T-cell (primary cell): ENCODE measurements around the gene KAT14. TPM values are rescaled to one million over a fixed set of nuclear protein-coding genes. Genes with fewer than 3 reads are reported as not detected.
A peak's percentile ranks its signal among the peaks of the same experiment; 100 is the strongest.
"Not testable (repeated sequence)": the region's sequence is repeated elsewhere in the genome, so short reads cannot be mapped to it uniquely, and the experiment has no call there.

Experiments
- ATAC-seq, 4 experiments: fragments of 200-7000 bp in 3 of 4; fragments of 150-1000 bp in 1 of 4; cut with Tn5 transposase; replicated peaks in 1 of 4; 1 replicate in 3 of 4; 2 replicates in 1 of 4; pipeline ENCODE4 v1.10.0; 2021; ENCODE audit warnings: moderate library complexity in 3 of 4, mild to moderate bottlenecking in 2 of 4, moderate number of reproducible peaks in 1 of 4
- CTCF ChIA-PET, 2 donors: fragments of 300-600 bp; sonication (Branson Sonifier 250); formaldehyde crosslinking; loops; one replicate each; lab custom pipeline; 2022; ENCODE audit warnings: antibody characterized with exemption in 2 of 2; lab: Charles Lee
- POLR2A ChIA-PET, 2 donors: fragments of 300-600 bp; sonication (Branson Sonifier 250); formaldehyde crosslinking; loops; one replicate each; lab custom pipeline; 2022; ENCODE audit warnings: antibody characterized with exemption in 2 of 2; lab: Charles Lee
- DNase-seq, 35 experiments: peaks; one replicate each; pipeline versions ENCODE4 v3.0.0 to v3.0.0-alpha.2; 2013 to 2023
- H3K27ac ChIP-seq: one replicate; pipeline ENCODE4 v1.5.1; 2013; ENCODE audit warnings: low read length
- H3K27me3 ChIP-seq, 2 experiments: replicated peaks in 1 of 2; 1 replicate in 1 of 2; 2 replicates in 1 of 2; pipeline versions ENCODE4 v1.6.1 to v1.7.0; 2013; ENCODE audit warnings: low read length in 1 of 2, mixed read lengths in 1 of 2; ENCODE audit not compliant: control insufficient read depth in 2 of 2, insufficient read depth in 2 of 2; ENCODE audit errors: extremely low read depth in 1 of 2
- H3K36me3 ChIP-seq, 2 donors: 1 replicate in 1 of 2; 2 replicates in 1 of 2; pipeline versions ENCODE4 v1.6.1 to v1.7.0; 2013; ENCODE audit warnings: low read length in 1 of 2; ENCODE audit not compliant: control insufficient read depth in 2 of 2, insufficient read depth in 1 of 2; ENCODE audit errors: extremely low read depth in 1 of 2
- H3K4me1 ChIP-seq, 2 experiments: 1 replicate in 1 of 2; 2 replicates in 1 of 2; pipeline versions ENCODE4 v1.6.1 to v1.7.0; 2013; ENCODE audit warnings: low read length in 2 of 2, mixed read lengths in 1 of 2; ENCODE audit not compliant: insufficient read depth in 2 of 2, control insufficient read depth in 1 of 2; ENCODE audit errors: extremely low read depth in 1 of 2
- H3K4me3 ChIP-seq, 2 donors: 1 replicate in 1 of 2; 2 replicates in 1 of 2; pipeline versions ENCODE4 v1.5.1 to v1.7.0; 2013; ENCODE audit warnings: mild to moderate bottlenecking in 2 of 2, low read length in 1 of 2, moderate library complexity in 1 of 2; ENCODE audit not compliant: control insufficient read depth in 1 of 2; ENCODE audit errors: extremely low read depth in 1 of 2
- H3K9me3 ChIP-seq: 2 replicates; pipeline ENCODE4 v1.7.0; 2013
- H3K27ac Mint-ChIP-seq, 2 donors: one replicate each; pipeline ENCODE4 v1.8.0; 2020 to 2021; ENCODE audit warnings: mild to moderate bottlenecking in 2 of 2, mixed read lengths in 2 of 2
- H3K27me3 Mint-ChIP-seq, 2 donors: one replicate each; pipeline ENCODE4 v1.8.0; 2021 to 2022; ENCODE audit warnings: mixed read lengths in 2 of 2
- H3K36me3 Mint-ChIP-seq: one replicate; pipeline ENCODE4 v1.8.0; 2021; ENCODE audit warnings: mixed read lengths
- H3K4me1 Mint-ChIP-seq, 3 donors: one replicate each; pipeline ENCODE4 v1.8.0; 2020 to 2022; ENCODE audit warnings: mixed read lengths in 3 of 3, mild to moderate bottlenecking in 1 of 3
- H3K4me3 Mint-ChIP-seq, 3 donors: one replicate each; pipeline ENCODE4 v1.8.0; 2020 to 2022; ENCODE audit warnings: mild to moderate bottlenecking in 3 of 3, mixed read lengths in 3 of 3, moderate library complexity in 3 of 3
- H3K9me3 Mint-ChIP-seq, 3 donors: one replicate each; pipeline ENCODE4 v1.8.0; 2020 to 2022; ENCODE audit warnings: mixed read lengths in 3 of 3
- WGBS: methylation state at CpG from one replicate; pipeline ENCODE4 v1.1.5; 2013; ENCODE audit warnings: missing lambda C conversion rate; ENCODE audit not compliant: insufficient coverage; 5-methylcytosine and 5-hydroxymethylcytosine counted together
- total RNA-seq, 35 experiments: library from RNA in 6 of 35; stranded (reverse) in 6 of 35; fragments of 120-200 nt in 1 of 35; gene quantifications; one replicate each; pipeline versions ENCODE4 v1.2.1 to v1.2.4 and lab custom pipeline; 2013 to 2026

Gene KAT14, protein sequence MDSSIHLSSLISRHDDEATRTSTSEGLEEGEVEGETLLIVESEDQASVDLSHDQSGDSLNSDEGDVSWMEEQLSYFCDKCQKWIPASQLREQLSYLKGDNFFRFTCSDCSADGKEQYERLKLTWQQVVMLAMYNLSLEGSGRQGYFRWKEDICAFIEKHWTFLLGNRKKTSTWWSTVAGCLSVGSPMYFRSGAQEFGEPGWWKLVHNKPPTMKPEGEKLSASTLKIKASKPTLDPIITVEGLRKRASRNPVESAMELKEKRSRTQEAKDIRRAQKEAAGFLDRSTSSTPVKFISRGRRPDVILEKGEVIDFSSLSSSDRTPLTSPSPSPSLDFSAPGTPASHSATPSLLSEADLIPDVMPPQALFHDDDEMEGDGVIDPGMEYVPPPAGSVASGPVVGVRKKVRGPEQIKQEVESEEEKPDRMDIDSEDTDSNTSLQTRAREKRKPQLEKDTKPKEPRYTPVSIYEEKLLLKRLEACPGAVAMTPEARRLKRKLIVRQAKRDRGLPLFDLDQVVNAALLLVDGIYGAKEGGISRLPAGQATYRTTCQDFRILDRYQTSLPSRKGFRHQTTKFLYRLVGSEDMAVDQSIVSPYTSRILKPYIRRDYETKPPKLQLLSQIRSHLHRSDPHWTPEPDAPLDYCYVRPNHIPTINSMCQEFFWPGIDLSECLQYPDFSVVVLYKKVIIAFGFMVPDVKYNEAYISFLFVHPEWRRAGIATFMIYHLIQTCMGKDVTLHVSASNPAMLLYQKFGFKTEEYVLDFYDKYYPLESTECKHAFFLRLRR
- total RNA-seq (10 to 100 TPM; 11.3 to 22.2 (median 20.5) TPM), total RNA-seq (lab: John Stamatoyannopoulos, UW) (8.8 to 43.5 (median 21.9) reads per million in 29 experiments)
- total RNA-seq (2013) = 16.8 TPM

DNA sequence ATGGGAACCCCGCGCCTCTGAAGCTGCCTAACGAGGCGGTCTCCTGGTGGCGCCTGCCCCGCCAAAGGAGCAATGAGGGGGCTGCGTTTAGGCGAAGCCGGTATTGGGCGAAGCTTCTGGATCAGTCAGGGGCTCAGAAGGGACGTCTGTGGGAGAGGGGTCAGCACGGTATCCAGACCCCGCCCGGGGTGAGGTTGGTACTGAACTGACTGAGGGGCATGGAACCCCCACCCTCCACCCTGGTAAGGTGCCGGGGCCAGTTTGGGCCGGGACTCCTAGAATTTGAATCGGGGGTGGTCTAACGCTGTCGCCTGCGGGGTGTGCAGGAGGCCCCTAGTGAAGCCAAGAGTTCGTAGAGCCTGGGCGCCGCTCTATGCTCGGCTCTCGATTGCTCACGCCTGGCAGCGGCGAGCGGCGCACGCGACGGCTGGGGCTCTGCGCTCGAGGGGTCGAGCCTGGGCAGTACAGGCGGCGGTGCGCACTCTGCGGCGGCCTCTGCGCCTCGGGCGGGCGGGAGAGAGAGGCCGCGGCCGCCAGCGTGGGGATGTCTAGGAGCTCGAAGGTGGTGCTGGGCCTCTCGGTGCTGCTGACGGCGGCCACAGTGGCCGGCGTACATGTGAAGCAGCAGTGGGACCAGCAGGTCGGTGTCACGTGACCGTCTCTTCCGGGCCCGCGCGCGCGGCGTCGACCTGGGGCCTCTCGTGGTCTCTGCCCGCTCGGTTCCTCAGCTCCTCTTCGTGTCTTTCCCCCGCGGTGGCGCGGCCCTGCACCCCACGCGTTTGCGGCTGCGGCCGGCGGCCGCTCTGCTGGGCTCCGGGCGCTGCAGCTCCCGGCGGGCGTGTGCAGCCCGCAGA lies at the start of gene KAT14, which contains the start of gene PET117:
Gene KAT14 (plus strand): TSS at position 452 of the 854 bp plus-strand sequence. CDS start 4,798 bp downstream, outside the sequence.
Gene PET117 (plus strand): TSS at position 452 of the 854 bp plus-strand sequence. CDS start 93 bp downstream, at position 545.
- Histone ChIP-seq H3K27ac (peak within 1 kb of the TSS; percentile 74), H3K4me3 (peak within 1 kb of the TSS; percentile 82 to 94), H3K9me3 (no peaks in the 10 kb centered on the region), H3K4me1 (peaks cover 14 to 31% of the 10 kb centered on the region in 2 experiments), H3K36me3 (peaks cover 0 to 7% of the 10 kb centered on the region in 2 donors), H3K27me3 (no peaks in the 10 kb centered on the region)
- ChIA-PET POLR2A (interaction anchor here in 1 of 2 donors (0.5 to 1.1 kb wide), 2 partner anchors 43 to 370 kb away, joined by 3 to 6 read pairs; partner anchors contain the start of gene SEC23B), CTCF (interaction anchor here (0.6 to 1.5 kb wide), 3 partner anchors 150 to 455 kb away, joined by 3 to 10 read pairs (median 9); partner anchors contain the start of genes RRBP1 (in 1 of the 2) and ZNF133 (in 1 of the 2))
- H3K27me3 Mint-ChIP-seq = no peaks in the 10 kb centered on the region
- peaks cover 7% of the 10 kb centered on the region for H3K36me3 Mint-ChIP-seq
- DNase-seq = peak; percentile 78 to 96 (median 88)
- WGBS = under 1% methylated on average over 76 of the region's 87 CpGs
- H3K4me1 Mint-ChIP-seq = peaks cover 28 to 38% (median 36%) of the 10 kb centered on the region in 3 donors
- peak within 1 kb of the TSS; percentile 81 to 89 for H3K27ac Mint-ChIP-seq
- peak; percentile 89 to 95 (median 92) for ATAC-seq
- H3K9me3 Mint-ChIP-seq = no peaks in the 10 kb centered on the region
- peak within 1 kb of the TSS; percentile 87 to 89 (median 88) for H3K4me3 Mint-ChIP-seq

DNA sequence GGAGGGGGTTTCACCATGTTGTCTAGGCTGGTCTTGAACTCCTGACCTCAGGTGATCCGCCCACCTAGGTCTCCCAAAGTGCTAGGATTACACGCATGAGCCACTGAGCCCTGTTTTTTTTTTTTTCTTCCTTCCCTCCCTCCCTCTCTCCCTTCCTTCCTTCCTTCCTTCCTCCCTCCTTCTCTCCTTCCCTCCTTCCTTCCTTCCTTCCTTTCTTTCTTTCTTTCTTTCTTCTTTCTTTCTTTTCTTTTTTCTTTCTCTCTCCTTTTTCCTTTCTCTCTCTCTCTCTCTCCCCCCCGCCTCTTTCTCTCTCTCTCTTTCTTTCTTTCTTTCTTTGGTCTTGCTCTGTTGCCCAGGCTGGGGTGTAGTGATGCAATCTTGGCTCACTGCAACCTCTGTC lies 49.4 kb upstream of the KAT14 start:
- ATAC-seq, H3K27ac Mint-ChIP-seq: not testable (repeated sequence)
- CTCF ChIA-PET = interaction anchor here in 1 of 2 donors (0.7 kb wide), 1 partner anchor 10 kb away, joined by 5 read pairs; no protein-coding TSS in a partner anchor

DNA sequence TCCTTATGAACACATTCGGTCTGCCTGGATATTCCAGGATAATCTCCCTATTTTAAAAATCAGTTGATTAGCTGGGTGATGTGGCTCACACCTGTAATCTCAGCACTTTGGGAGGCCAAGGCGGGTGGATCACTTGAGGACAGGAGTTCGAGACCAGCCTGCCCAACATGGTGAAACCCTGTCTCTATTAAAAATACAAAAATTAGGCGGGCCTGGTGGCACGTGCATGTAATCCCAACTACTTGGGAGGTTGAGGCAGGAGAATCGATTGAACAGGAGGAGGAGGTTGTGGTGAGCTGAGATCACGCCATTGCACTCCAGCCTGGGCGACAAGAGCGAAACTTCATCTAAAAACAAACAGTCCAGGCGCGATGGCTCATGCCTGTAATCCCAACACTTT lies 48.8 kb upstream of the KAT14 start:
- H3K9me3 ChIP-seq, H3K9me3 Mint-ChIP-seq, DNase-seq, H3K4me3 Mint-ChIP-seq, H3K4me1 Mint-ChIP-seq, H3K36me3 Mint-ChIP-seq, H3K4me3 ChIP-seq, H3K27ac ChIP-seq, ATAC-seq, H3K4me1 ChIP-seq, POLR2A ChIA-PET, CTCF ChIA-PET, H3K36me3 ChIP-seq, H3K27ac Mint-ChIP-seq: not testable (repeated sequence)
- peaks cover 9 to 19% of the 10 kb centered on the region in 2 donors for H3K27me3 Mint-ChIP-seq
- H3K27me3 ChIP-seq = peaks cover 0 to 12% of the 10 kb centered on the region in 2 experiments
- WGBS = 80% methylated on average over 1 of the region's 11 CpGs

More for the DNA sequence above, 49.4 kb upstream of the KAT14 start:
- H3K4me3 Mint-ChIP-seq, H3K4me1 ChIP-seq, H3K36me3 Mint-ChIP-seq, H3K9me3 ChIP-seq, POLR2A ChIA-PET, H3K4me3 ChIP-seq, H3K4me1 Mint-ChIP-seq, H3K9me3 Mint-ChIP-seq, DNase-seq, H3K36me3 ChIP-seq, H3K27ac ChIP-seq: not testable (repeated sequence)
- H3K27me3 ChIP-seq = peaks cover 0 to 12% of the 10 kb centered on the region in 2 experiments
- H3K27me3 Mint-ChIP-seq = peaks cover 9 to 19% of the 10 kb centered on the region in 2 donors
- WGBS = 75% methylated on average over 2 of the region's 3 CpGs

DNA sequence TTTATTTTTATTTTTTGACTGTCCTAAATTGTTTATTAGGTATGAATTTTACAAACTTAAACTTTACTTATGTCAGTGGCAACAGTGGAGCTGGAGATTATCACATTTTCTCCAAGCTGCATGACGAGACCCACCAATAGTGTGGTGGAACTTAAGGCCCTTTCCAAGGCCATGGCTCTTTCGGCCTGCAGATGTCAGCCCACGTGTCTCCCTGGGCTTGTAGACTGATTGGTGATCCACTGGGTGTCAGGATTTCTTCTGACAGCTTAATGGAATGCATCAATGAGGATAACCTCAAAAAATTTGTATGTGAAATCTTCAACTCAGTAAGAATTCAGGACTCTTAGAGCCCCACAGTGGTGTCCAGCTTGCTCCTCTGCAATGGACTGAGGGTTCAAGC lies 47.6 kb upstream of the KAT14 start:
- no peak for ATAC-seq

DNA sequence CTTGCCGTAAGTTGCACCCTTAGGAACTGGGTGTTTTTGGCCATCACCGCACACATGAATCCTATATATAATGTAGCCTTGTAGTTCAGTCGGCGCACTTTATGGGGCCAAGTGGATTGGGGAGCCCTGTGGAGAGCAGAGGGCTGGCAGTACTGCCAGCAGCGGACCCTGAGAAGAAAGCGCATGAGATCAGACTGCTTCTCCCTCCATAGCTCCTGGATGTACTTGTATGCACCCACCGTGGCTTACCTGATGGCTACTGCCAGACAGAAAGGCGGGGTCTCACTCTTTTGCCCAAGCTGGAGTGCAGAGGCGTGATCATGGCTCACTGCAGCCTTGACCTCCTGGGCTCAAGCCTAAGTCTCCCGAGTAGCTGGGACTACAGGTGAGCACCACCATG lies 47.2 kb upstream of the KAT14 start:
- no peaks in the 10 kb centered on the region for H3K4me1 ChIP-seq
- Mint-ChIP-seq H3K4me1 (no peaks in the 10 kb centered on the region), H3K9me3 (no peaks in the 10 kb centered on the region), H3K36me3 (no peaks in the 10 kb centered on the region), H3K27ac (no peak overlapping the region), H3K27me3 (peaks cover 9 to 16% of the 10 kb centered on the region in 2 donors), H3K4me3 (no peak overlapping the region)
- ATAC-seq (no peak), DNase-seq (no peak)
- no peaks in the 10 kb centered on the region for H3K36me3 ChIP-seq
- POLR2A ChIA-PET = no interaction called here
- no peaks in the 10 kb centered on the region for H3K9me3 ChIP-seq
- H3K4me3 ChIP-seq = no peak overlapping the region
- CTCF ChIA-PET = no interaction called here
- no peak overlapping the region for H3K27ac ChIP-seq
- 81% methylated on average over 5 of the region's 10 CpGs for WGBS
- H3K27me3 ChIP-seq = peaks cover 0 to 12% of the 10 kb centered on the region in 2 experiments

More for the DNA sequence above, 47.6 kb upstream of the KAT14 start:
- 57% methylated on average over 2 of the region's 3 CpGs for WGBS
- H3K9me3 Mint-ChIP-seq = no peaks in the 10 kb centered on the region
- no peak overlapping the region for H3K27ac Mint-ChIP-seq
- H3K36me3 Mint-ChIP-seq = no peaks in the 10 kb centered on the region
- H3K4me1 ChIP-seq = no peaks in the 10 kb centered on the region
- no peak overlapping the region for H3K4me3 Mint-ChIP-seq
- H3K27me3 Mint-ChIP-seq = peaks cover 9 to 16% of the 10 kb centered on the region in 2 donors
- no peaks in the 10 kb centered on the region for H3K4me1 Mint-ChIP-seq
- H3K27me3 ChIP-seq = peaks cover 0 to 12% of the 10 kb centered on the region in 2 experiments
- no peaks in the 10 kb centered on the region for H3K9me3 ChIP-seq
- no peaks in the 10 kb centered on the region for H3K36me3 ChIP-seq
- CTCF ChIA-PET = no interaction called here
- POLR2A ChIA-PET = no interaction called here
- H3K4me3 ChIP-seq = no peak overlapping the region
- no peak overlapping the region for H3K27ac ChIP-seq
- DNase-seq = no peak
